Heart left ventricle (tissue), 16 donors: ENCODE results near the gene NHERF1. TPM values are rescaled to one million over a fixed set of nuclear protein-coding genes. Genes with fewer than 3 reads are reported as not detected.

Experiments used
- ATAC-seq, 4 donors: fragments of 200-7000 bp; cut with Tn5 transposase; one replicate each; pipeline ENCODE4 v1.9.1; 2020 to 2022; ENCODE audit warnings: moderate library complexity in 4 of 4, mild to moderate bottlenecking in 3 of 4, moderate number of reproducible peaks in 1 of 4
- DNase-seq, 5 donors: peaks; one replicate each; pipeline ENCODE4 v3.0.0-alpha.2; 2020
- H3K27ac ChIP-seq, 12 donors: fragments of 200-600 bp; sonication (generic) in 4 of 12; one replicate each; pipeline versions ENCODE4 v1.5.0 to v1.8.0; 2016 to 2022; ENCODE audit warnings: mild to moderate bottlenecking in 2 of 12
- H3K27me3 ChIP-seq, 9 donors: fragments of 200-600 bp; sonication (generic) in 2 of 9; one replicate each; pipeline versions ENCODE4 v1.5.1 to v1.8.0; 2016 to 2022; ENCODE audit warnings: mild to moderate bottlenecking in 3 of 9
- H3K36me3 ChIP-seq, 9 donors: fragments of 200-600 bp; sonication (generic) in 2 of 9; one replicate each; pipeline versions ENCODE4 v1.5.0 to v1.8.0; 2018 to 2022; ENCODE audit warnings: mild to moderate bottlenecking in 2 of 9
- H3K4me1 ChIP-seq, 12 donors: fragments of 200-600 bp; sonication (generic) in 4 of 12; one replicate each; pipeline versions ENCODE4 v1.5.0 to v1.8.0; 2016 to 2022; ENCODE audit warnings: mild to moderate bottlenecking in 3 of 12
- H3K4me3 ChIP-seq, 12 donors: fragments of 200-600 bp; sonication (generic) in 4 of 12; one replicate each; pipeline versions ENCODE4 v1.5.0 to v1.8.0; 2017 to 2022; ENCODE audit warnings: mild to moderate bottlenecking in 9 of 12, moderate library complexity in 4 of 12
- H3K9me3 ChIP-seq, 12 donors: fragments of 200-600 bp; sonication (generic) in 4 of 12; one replicate each; pipeline versions ENCODE4 v1.5.0 to v1.8.0; 2016 to 2022; ENCODE audit warnings: mild to moderate bottlenecking in 1 of 12
- POLR2A ChIP-seq, 2 donors: fragments of 450-650 bp; IDR thresholded peaks; one replicate each; pipeline ENCODE4 v1.6.1; 2017; ENCODE audit warnings: antibody characterized with exemption in 2 of 2, mild to moderate bottlenecking in 2 of 2, moderate library complexity in 2 of 2
- WGBS, 4 donors: extraction: QIAGEN DNeasy Blood & Tissue Kit in 2 of 4; methylation state at CpG; one replicate each; pipeline versions ENCODE4 v1.1.5 to v1.1.7; 2013 to 2018; 5-methylcytosine and 5-hydroxymethylcytosine counted together
- intact Hi-C, 10 donors: fragments of 100-400 bp; cut with DNase I; formaldehyde crosslinking; loops; one replicate each; pipeline versions ENCODE4 v1.11.1 to v1.14.2; 2022
- polyA plus RNA-seq, 2 donors: library from polyadenylated mRNA; stranded (reverse); fragments of 200-250 nt; gene quantifications; one replicate each; pipeline ENCODE4 v1.2.3, GENCODE V29; 2013
- total RNA-seq, 9 donors: library from RNA; depleted of rRNA in 2 of 9; stranded (reverse); fragments of >200 nt in 2 of 9; fragmentation: NEBNext Ultra II Directional in 3 of 9; extraction: Animal tissue kit (Norgen Biotek cat#: 25700) in 3 of 9; gene quantifications; one replicate each; pipeline versions ENCODE4 v1.1.0 to v1.2.4, GENCODE V29; 2016 to 2023
- TF ChIP-seq, protein P1 (sequence below), 12 donors: fragments of 200-600 bp; sonication (generic) in 4 of 12; IDR thresholded peaks; one replicate each; pipeline versions ENCODE4 v1.5.0 to v1.8.0; 2018 to 2022; ENCODE audit warnings: antibody characterized with exemption in 12 of 12, mild to moderate bottlenecking in 5 of 12
- donor health status: ischemic (EF 13 %, LVEDD 7.1; RV severe dilation, severe dysfunction).
- donor health status: healthy with polysubstance abuse.
- donor health status: DM: no; HTN: yes; CAD: no.
- donor health status: DM: no; HTN: no; CAD: no.
- donor health status: ischemic (EF 25% LVEDD 6.9; RV normal size, moderate dysfunction).
- donor health status: ischemic (EF 25% LVEDD 5.7; RV mildly dilated, moderate dysfunction).
- donor health status: healthy.
- donor health status: DM: yes; HTN: yes; CAD: no.
- donor health status: ischemic (EF 35%, LVEDD 5.7; RV mildly dilated, moderate dysfunction).
- donor health status: nonischemic (EF 11% LVEDD 7.7; RV severe dilation, severe dysfunction).
- donor health status: DM: yes; HTN: yes; CAD: no.
- donor health status: PGD.
- donor health status: ischemic (EF 29% LVEDD 5.4; RV normal size, mild dysfunction).
- donor health status: nonischemic (EF 23%, LVEDD 6.1; RV moderate dilation, normal function).

NHERF1 gene
- total and polyA plus RNA-seq, 11 donors: 7.5 to 42.2 (median 19.2) TPM

DNA sequence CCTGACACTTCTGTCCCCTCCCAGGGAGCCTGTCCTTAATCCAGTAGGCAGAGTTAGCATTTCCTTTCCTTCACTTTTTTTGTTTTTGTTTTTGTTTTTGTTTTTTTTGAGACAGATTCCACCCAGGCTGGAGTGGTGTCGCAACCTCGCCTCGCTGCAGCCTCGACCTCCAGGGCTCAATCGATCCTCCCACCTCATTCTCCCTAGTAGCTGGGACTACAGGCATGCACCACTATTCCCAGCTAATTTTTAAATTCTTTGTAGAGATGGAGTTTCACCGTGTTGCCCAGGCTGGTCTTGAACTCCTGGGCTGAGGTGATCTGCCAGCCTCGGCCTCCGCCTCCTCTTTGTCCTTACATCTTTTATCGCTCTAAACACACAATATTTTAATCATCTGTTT, 4.0 kb downstream of the NHERF1 start:
- no peaks in the 10 kb centered on the region for H3K36me3 ChIP-seq
- 90 to 93% (median 91%) methylated on average over 9 of the region's 9 CpGs for WGBS, 4 donors
- H3K27ac ChIP-seq: peak overlapping the region in 1 of 12 donors; percentile 59
- no peaks in the 10 kb centered on the region for H3K27me3 ChIP-seq
- H3K9me3 ChIP-seq: no peaks in the 10 kb centered on the region
- DNase-seq: no peak
- no peak for ATAC-seq
- H3K4me3 ChIP-seq: peak overlapping the region in 2 of 12 donors; percentile 96 to 100
- no peak for TF ChIP-seq POLR2A (IDR thresholded peaks at IDR 0.05)
- TF ChIP-seq, protein P1, sequence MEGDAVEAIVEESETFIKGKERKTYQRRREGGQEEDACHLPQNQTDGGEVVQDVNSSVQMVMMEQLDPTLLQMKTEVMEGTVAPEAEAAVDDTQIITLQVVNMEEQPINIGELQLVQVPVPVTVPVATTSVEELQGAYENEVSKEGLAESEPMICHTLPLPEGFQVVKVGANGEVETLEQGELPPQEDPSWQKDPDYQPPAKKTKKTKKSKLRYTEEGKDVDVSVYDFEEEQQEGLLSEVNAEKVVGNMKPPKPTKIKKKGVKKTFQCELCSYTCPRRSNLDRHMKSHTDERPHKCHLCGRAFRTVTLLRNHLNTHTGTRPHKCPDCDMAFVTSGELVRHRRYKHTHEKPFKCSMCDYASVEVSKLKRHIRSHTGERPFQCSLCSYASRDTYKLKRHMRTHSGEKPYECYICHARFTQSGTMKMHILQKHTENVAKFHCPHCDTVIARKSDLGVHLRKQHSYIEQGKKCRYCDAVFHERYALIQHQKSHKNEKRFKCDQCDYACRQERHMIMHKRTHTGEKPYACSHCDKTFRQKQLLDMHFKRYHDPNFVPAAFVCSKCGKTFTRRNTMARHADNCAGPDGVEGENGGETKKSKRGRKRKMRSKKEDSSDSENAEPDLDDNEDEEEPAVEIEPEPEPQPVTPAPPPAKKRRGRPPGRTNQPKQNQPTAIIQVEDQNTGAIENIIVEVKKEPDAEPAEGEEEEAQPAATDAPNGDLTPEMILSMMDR (IDR thresholded peaks at IDR 0.05): no peak
- H3K4me1 ChIP-seq: peaks cover 5 to 77% (median 36%) of the 10 kb centered on the region in 12 donors
- intact Hi-C loops: loop anchor here in 1 of 10 donors (2.0 kb wide), 1 partner anchor 14 kb away; no protein-coding TSS in a partner anchor

DNA sequence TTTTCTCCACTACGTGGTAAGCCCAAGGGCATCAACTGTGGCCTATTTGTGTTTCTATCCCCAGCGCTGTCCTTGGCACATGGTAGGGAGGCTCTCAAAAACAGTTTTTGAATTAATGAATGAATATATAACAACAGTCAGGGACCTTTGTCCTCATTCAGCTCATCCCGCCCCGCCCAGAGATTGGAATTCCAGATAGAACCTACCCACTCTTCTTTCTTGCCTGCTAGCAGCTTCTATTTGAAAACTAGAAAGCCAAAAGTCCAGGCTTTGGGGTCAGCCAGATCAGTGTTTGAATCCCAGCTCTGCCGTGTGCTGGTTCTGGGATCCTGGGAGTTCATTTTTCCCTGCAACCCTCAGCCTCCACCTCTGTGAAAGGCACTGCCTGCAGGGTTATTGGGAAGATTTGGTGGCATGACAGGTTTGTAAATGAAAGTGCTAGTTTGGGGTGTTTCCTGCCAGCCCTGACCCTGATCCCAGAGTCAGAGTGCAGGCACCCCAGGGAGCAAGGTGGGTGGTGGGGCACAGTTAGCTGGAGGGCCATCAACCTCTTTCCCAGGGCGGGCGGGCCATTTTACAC, 4.5 kb downstream of the NHERF1 start:
- Histone ChIP-seq H3K27me3 (no peaks in the 10 kb centered on the region), H3K27ac (no peak overlapping the region), H3K4me3 (peak overlapping the region in 1 of 12 donors; percentile 96), H3K9me3 (no peaks in the 10 kb centered on the region), H3K36me3 (no peaks in the 10 kb centered on the region), H3K4me1 (peaks cover 5 to 77% (median 36%) of the 10 kb centered on the region in 12 donors)
- ATAC-seq (no peak), DNase-seq (no peak)
- intact Hi-C loops: loop anchor here in 1 of 10 donors (2.0 kb wide), 1 partner anchor 14 kb away; no protein-coding TSS in a partner anchor
- WGBS, 4 donors: 87 to 94% (median 91%) methylated on average over 7 of the region's 7 CpGs
- TF ChIP-seq POLR2A (IDR thresholded peaks at IDR 0.05): no peak
- TF ChIP-seq, protein P1 (IDR thresholded peaks at IDR 0.05): no peak

DNA sequence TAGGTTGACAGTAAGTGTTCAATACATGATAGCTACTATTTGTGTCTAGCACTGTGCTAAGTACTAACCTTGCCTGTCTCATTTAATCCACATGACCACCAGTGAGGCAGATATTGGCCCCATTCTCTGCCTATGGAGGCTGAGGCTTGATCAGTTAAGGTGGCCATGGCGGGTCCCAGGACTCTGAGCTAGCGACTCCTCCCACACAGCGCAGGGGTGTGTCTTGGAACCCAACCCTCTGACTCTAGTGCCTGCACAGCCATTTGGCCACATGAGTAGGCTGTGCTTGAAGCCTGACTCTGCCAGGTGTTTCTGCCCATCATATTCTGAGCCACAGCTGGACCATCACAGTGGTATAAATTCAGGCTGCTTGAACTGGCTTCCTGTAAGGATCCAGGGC, 6.4 kb downstream of the NHERF1 start:
- Histone ChIP-seq H3K4me3 (no peak overlapping the region), H3K36me3 (no peaks in the 10 kb centered on the region), H3K27me3 (no peaks in the 10 kb centered on the region), H3K9me3 (no peaks in the 10 kb centered on the region), H3K27ac (no peak overlapping the region), H3K4me1 (peaks cover 13 to 89% (median 44%) of the 10 kb centered on the region in 12 donors)
- ATAC-seq (no peak), DNase-seq (no peak)
- intact Hi-C loops: no loop called here
- no peak for TF ChIP-seq POLR2A (IDR thresholded peaks at IDR 0.05)
- TF ChIP-seq, protein P1 (IDR thresholded peaks at IDR 0.05): no peak
- 94 to 97% (median 95%) methylated on average over 3 of the region's 3 CpGs for WGBS, 4 donors

DNA sequence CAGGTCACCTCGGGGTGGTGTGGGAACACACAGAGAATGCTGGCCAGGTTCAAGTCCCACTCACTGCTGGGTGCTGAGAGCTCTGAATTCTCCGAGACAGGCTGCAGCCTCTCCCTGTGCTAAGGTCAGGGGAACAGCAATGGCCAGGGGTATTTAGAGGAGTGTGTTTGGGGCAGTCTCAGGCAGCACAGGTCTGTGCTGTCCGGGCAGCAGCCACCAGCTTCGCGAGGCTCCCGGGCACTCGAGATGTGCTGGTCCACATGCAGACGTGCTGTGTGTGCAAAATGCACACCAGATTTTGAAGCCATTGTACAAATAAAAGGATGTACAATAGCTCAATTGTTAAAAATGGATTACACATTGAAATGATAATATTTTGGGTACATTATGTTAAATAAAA, 7.1 kb downstream of the NHERF1 start:
- Histone ChIP-seq H3K4me1 (peaks cover 16 to 89% (median 45%) of the 10 kb centered on the region in 12 donors), H3K4me3 (no peak overlapping the region), H3K36me3 (no peaks in the 10 kb centered on the region), H3K27ac (no peak overlapping the region), H3K9me3 (no peaks in the 10 kb centered on the region), H3K27me3 (no peaks in the 10 kb centered on the region)
- WGBS, 4 donors: 89 to 92% (median 92%) methylated on average over 6 to 8 of the region's 8 CpGs
- DNase-seq (no peak), ATAC-seq (no peak)
- intact Hi-C loops: no loop called here
- TF ChIP-seq, protein P1 (IDR thresholded peaks at IDR 0.05): no peak
- no peak for TF ChIP-seq POLR2A (IDR thresholded peaks at IDR 0.05)
